KMS-11 (cell line): Measurements from ENCODE around the gene FBXO30.

Experiments used
- H2AFZ ChIP-seq: fragments of 200-600 bp; sonication (generic); 2 replicates; pipeline ENCODE4 v1.6.1; 2016; ENCODE audit warnings: antibody characterized with exemption, mixed run types, low read depth
- H3K27ac ChIP-seq: fragments of 200-600 bp; sonication (generic); 2 replicates; pipeline ENCODE4 v1.6.1; 2016; ENCODE audit warnings: mild to moderate bottlenecking, mixed run types
- H3K27me3 ChIP-seq: fragments of 200-600 bp; sonication (generic); 2 replicates; pipeline ENCODE4 v1.6.1; 2017; ENCODE audit warnings: mild to moderate bottlenecking, low read depth, mixed run types, moderate library complexity; ENCODE audit not compliant: insufficient read depth
- H3K36me3 ChIP-seq: fragments of 200-600 bp; sonication (generic); 2 replicates; pipeline ENCODE4 v1.6.1; 2017; ENCODE audit warnings: mild to moderate bottlenecking, mixed run types; ENCODE audit not compliant: insufficient read depth
- H3K4me1 ChIP-seq: fragments of 200-600 bp; sonication (generic); 2 replicates; pipeline ENCODE4 v1.6.1; 2016; ENCODE audit warnings: mild to moderate bottlenecking, low read depth, mixed run types; ENCODE audit not compliant: poor library complexity, severe bottlenecking
- H3K4me2 ChIP-seq: fragments of 200-600 bp; sonication (generic); 2 replicates; pipeline ENCODE4 v1.7.0; 2016; ENCODE audit warnings: mild to moderate bottlenecking, mixed run types
- H3K4me3 ChIP-seq: fragments of 200-600 bp; sonication (generic); IDR thresholded peaks from 2 replicates; pipeline ENCODE4 v1.6.1; 2017; ENCODE audit warnings: low read depth, low read length, mixed read lengths; ENCODE audit not compliant: insufficient read depth
- H3K79me2 ChIP-seq: fragments of 200-600 bp; sonication (generic); 2 replicates; pipeline ENCODE4 v1.6.1; 2016; ENCODE audit warnings: low read depth, mixed run types; ENCODE audit not compliant: insufficient read depth
- H3K9ac ChIP-seq: fragments of 200-600 bp; sonication (generic); 2 replicates; pipeline ENCODE4 v1.6.1; 2016; ENCODE audit warnings: mild to moderate bottlenecking, mixed run types
- H4K20me1 ChIP-seq: fragments of 200-600 bp; sonication (generic); 2 replicates; pipeline ENCODE4 v1.6.1; 2016; ENCODE audit warnings: mild to moderate bottlenecking, mixed run types; ENCODE audit not compliant: insufficient read depth
- CTCF ChIP-seq: fragments of 200-600 bp; sonication (generic); conservative IDR thresholded peaks from 2 replicates; pipeline ENCODE4 v1.6.1; 2017; ENCODE audit warnings: low read depth, mild to moderate bottlenecking, antibody characterized with exemption, low read length, moderate library complexity, mixed read lengths

The FBXO30 gene

DNA sequence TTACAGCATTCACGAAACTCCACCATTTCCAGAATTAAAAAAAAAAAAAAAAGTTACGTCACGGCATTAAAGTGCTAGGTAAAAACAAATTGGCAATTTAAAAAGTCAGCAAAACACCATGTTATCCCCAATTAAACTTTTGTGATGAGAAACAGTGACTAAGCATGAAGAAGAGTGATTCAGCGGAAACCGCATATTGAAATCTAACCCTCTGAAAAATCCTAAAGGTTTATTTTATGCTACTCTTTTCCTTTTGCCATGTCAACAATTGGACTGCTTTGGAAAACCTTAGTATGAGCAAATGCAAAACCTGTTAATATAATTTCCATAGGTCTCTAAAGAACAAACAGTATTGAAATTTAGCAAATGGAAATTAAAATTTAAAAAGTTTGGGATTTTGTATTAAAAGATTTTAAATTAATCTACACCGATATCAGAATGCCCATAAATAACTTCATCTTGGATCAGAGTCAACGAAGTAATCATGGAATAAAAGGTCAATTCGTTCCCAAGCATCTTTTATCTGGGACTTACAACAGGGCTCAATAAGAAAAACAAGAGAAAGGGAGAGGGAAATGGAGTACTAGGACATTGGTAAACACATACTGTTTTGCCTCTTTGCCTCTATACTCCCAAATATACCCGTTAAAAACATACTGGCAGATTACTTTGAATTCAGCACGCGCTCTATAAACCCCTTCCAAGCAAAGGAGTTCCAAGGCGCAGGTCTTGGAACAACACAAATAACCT, 1.1 kb downstream of the FBXO30 start:
- H3K27me3 ChIP-seq, result no peaks in the 10 kb centered on the region
- TF ChIP-seq CTCF, result no peak
- peak overlapping the region; percentile 79 for H3K27ac ChIP-seq
- H3K9ac ChIP-seq, result peak overlapping the region; percentile 75
- H4K20me1 ChIP-seq, result no peaks in the 10 kb centered on the region
- H3K4me1 ChIP-seq, result peaks cover 51% of the 10 kb centered on the region
- no peak overlapping the region for H3K4me3 ChIP-seq
- H3K79me2 ChIP-seq, result peaks cover 51% of the 10 kb centered on the region
- H3K36me3 ChIP-seq, result no peaks in the 10 kb centered on the region
- H3K4me2 ChIP-seq, result peak overlapping the region; percentile 97
- H2AFZ ChIP-seq, result peak overlapping the region; percentile 99

DNA sequence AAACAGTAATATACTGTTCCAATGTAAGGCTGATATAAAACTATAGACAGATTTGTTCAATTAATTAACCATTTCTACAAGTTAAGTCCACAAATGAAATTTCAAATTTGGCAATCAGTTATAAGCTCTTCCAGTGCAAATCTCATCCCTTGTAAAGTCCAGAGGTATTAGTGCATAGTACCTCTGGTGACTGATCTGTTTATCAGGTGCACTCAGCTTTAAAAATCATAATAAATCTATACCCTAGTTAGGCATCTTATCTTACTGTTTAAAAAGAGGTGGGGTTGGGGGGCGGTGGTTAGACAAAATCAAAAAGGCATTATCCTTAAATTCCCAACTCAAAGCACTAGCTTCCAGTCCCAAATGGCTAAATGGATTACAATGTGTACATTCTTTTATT, 2.9 kb downstream of the FBXO30 start:
- H3K79me2 ChIP-seq, result peaks cover 59% of the 10 kb centered on the region

GRCh38 chr6:145809785-145810184, 4.8 kb downstream of the FBXO30 start:
- Histone ChIP-seq H3K4me2 (peak overlapping the region; percentile 34; the same call in 1 of the 2 replicates), H3K4me3 (no peak overlapping the region), H3K27me3 (no peaks in the 10 kb centered on the region), H3K36me3 (0 out of 2 replicates have a peak, but pooled peaks cover 5% of the 10 kb centered on the region), H3K4me1 (peaks cover 43% of the 10 kb centered on the region), H3K79me2 (peaks cover 60% of the 10 kb centered on the region), H4K20me1 (no peaks in the 10 kb centered on the region), H3K9ac (no peak overlapping the region), H3K27ac (no peak overlapping the region), H2AFZ (no peak overlapping the region)
- no peak for TF ChIP-seq CTCF

More for the DNA sequence above, 2.9 kb downstream of the FBXO30 start:
- Histone ChIP-seq H3K4me1 (peaks cover 52% of the 10 kb centered on the region), H4K20me1 (no peaks in the 10 kb centered on the region), H3K27me3 (no peaks in the 10 kb centered on the region), H3K36me3 (no peaks in the 10 kb centered on the region), H3K27ac (no peak overlapping the region), H3K4me3 (no peak overlapping the region), H2AFZ (no peak overlapping the region), H3K9ac (no peak overlapping the region), H3K4me2 (peak overlapping the region; percentile 97)
- TF ChIP-seq CTCF, result no peak

GRCh38 chr6:145809211-145809610, 5.4 kb downstream of the FBXO30 start:
- Histone ChIP-seq H3K4me2 (peak overlapping the region; percentile 34; the same call in 1 of the 2 replicates), H3K36me3 (0 out of 2 replicates have a peak, but pooled peaks cover 5% of the 10 kb centered on the region), H2AFZ (no peak overlapping the region), H3K4me1 (peaks cover 43% of the 10 kb centered on the region), H3K27ac (no peak overlapping the region), H3K9ac (no peak overlapping the region), H3K27me3 (no peaks in the 10 kb centered on the region), H3K4me3 (no peak overlapping the region), H4K20me1 (no peaks in the 10 kb centered on the region), H3K79me2 (peaks cover 63% of the 10 kb centered on the region)
- no peak for TF ChIP-seq CTCF
